Measurements from ENCODE around the gene SLC26A8.

The SLC26A8 gene

DNA sequence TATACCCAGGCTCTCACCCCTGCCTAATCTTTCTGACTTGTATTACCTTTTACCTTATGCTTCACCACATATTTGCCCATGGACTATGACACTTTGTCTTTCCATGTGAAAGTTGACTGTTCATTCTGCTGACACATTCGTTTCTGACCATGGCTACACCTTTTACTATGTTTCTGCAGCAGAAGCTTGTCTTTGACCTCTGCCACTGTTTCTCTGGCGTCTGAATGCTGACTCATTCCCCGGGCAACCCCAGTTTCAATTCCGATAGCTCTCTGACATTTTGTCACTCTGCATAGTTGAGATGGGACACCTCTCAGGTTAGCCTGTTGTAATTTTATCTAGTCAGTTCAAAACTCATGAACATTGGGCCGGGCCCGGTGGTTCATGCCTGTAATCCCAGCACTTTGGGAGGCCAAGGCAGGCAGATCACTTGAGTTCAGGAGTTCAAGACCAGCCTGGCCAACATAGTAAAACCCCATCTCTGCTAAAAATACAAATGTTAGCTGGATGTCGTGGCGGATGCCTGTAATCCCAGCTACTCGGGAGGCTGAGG is 50.7 kb downstream of the SLC26A8 start:
- no peak overlapping the region for H3K4me3 ChIP-seq (ENCODE audit: low read depth, low read length)
- TF ChIP-seq, protein P1, sequence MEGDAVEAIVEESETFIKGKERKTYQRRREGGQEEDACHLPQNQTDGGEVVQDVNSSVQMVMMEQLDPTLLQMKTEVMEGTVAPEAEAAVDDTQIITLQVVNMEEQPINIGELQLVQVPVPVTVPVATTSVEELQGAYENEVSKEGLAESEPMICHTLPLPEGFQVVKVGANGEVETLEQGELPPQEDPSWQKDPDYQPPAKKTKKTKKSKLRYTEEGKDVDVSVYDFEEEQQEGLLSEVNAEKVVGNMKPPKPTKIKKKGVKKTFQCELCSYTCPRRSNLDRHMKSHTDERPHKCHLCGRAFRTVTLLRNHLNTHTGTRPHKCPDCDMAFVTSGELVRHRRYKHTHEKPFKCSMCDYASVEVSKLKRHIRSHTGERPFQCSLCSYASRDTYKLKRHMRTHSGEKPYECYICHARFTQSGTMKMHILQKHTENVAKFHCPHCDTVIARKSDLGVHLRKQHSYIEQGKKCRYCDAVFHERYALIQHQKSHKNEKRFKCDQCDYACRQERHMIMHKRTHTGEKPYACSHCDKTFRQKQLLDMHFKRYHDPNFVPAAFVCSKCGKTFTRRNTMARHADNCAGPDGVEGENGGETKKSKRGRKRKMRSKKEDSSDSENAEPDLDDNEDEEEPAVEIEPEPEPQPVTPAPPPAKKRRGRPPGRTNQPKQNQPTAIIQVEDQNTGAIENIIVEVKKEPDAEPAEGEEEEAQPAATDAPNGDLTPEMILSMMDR (IDR thresholded peaks at IDR 0.05; ENCODE audit: low read depth, low read length), result no peak

DNA sequence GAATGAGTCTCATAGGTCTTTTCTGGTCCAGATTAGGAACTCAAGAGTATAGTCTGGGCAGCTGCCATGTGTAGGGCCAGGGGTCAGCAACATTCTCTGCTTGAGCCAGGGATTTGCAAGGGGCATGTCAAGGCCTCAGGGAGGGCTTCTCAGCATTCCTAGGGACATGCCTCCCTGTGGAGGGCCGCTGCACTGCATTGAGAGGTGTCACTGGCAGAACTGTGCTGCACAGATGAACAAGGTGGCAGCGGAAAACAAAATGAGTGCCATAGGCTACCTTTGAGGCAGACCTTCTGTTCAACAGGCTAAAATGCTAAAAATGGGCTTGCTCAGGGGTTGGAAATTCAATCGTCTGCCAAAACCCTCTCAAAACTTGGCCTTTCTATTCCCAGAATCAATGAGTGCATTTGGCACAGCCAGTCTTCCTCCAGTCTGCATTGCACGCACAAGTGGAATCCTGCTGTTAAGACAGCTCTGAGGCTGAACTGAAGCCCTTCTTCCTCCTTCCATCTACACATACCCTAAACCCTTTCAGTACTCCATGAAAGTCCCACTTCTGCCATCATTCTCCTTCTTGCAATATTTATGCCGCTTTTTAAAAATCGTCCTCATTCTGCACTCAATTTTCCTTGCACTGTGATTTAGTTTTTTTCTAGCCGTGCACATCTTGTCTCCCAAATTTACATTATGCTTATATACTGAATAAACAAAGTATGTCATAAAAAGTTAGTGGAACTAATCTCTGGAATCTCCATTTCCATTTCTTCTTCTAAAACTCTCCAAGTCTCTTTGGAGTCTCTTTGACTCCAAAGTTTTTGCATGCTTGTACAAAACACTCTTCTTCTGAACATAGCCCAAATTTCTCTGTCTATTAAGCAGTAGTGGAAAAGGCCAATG is 51.7 kb downstream of the SLC26A8 start:
- TF ChIP-seq, protein P1 (IDR thresholded peaks at IDR 0.05; ENCODE audit: low read depth, low read length), result no peak
- no peak overlapping the region for H3K4me3 ChIP-seq (ENCODE audit: low read depth, low read length)

DNA sequence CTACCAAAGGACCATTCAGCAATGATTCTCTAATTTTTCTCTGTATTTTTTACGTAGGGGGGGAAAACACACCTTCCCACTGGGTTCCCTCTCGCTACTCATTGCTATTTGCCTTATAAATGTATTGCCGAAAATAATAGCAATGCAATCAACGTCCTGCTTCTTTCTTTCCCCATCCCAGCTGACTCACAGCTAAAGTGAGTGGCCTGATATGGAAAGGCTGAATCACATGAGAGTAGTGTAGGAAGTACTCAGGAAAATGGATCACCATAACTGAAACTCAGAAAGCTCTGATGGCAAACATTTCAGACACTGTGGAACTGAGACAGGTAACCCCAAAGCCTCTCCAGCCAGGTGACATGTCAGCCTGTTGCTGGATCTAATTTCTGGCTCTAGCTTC is 54.3 kb downstream of the SLC26A8 start:
- H3K4me3 ChIP-seq (ENCODE audit: low read depth, low read length), result no peak overlapping the region
- TF ChIP-seq, protein P1 (IDR thresholded peaks at IDR 0.05; ENCODE audit: low read depth, low read length), result no peak

DNA sequence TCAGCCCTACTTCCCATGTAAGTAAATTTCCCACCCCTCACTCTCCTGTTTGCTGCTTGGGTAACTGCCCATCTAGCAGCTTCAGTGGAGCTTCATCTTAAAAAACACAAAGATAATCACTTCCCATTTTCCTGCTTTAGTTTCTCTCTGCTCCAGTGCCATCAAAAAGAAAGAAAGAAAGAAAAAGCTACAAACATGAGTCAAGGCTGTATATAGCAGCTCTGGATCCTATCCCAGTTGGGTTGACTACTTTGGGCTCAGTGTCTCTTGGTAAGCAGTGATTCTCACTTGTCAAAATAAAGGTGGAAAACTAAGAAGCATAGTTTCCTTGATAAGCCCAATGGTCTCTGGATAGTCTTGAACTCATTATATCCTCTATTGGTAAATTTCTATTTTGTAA is 54.8 kb downstream of the SLC26A8 start:
- TF ChIP-seq, protein P1 (IDR thresholded peaks at IDR 0.05; ENCODE audit: low read depth, low read length), result no peak
- no peak overlapping the region for H3K4me3 ChIP-seq (ENCODE audit: low read depth, low read length)

DNA sequence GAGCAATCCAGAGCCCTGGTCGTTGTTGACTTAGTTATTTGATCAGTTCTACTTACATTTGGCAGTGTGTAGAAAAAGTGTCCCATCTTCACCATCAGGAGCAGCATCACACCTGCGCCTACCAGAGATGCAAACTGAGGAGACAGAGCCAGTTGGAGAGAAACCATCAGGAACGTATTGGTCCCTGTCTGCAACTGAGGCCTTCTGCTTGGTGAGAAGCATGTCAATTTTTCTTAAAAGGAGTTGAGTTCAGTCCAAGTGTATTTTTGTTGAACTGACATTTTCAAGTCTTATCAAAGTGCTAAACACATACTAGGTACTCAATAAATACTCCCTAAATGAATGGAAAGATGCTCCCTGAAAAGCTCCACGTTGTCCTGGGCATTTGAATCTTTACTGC is 55.6 kb downstream of the SLC26A8 start:
- no peak overlapping the region for H3K4me3 ChIP-seq (ENCODE audit: low read depth, low read length)
- TF ChIP-seq, protein P1 (IDR thresholded peaks at IDR 0.05; ENCODE audit: low read depth, low read length), result no peak

DNA sequence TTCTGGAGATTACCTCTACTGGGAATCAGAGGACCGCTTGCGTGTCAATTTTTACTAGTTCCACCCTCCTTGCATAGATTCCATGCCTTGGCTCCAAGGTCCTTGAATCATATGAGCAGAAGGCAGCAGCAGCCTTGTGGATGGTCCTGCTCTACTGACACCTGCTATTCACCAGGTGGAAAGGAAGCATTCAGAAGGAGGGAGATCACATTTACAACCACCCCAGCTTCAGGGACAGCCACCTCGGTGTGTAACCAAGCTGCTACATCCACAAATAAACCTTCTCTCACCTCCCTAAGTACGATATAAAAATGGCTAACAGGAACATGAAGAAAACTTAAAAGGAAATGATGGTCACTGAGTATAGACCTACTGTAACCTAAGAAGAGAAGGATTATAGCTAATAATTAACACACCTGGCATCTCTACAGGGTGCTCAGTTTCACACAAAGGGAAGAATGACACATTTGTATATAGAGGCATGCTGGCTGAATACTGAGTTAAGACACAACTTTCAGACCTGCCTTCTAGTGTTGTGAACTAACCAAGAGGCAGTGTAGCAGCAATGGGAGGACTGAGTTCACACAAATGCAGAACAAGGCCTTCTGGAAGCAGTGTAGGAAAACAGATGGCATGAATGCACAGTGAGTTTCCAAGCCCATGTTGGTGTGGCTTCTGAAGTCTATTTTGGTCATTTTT is 57.2 kb downstream of the SLC26A8 start:
- TF ChIP-seq, protein P1 (IDR thresholded peaks at IDR 0.05; ENCODE audit: low read depth, low read length), result no peak
- H3K4me3 ChIP-seq (ENCODE audit: low read depth, low read length), result no peak overlapping the region

Measured in WI38 (cell line).